Measurements from ENCODE around the gene HDDC3.

HDDC3 gene

GRCh38 chr15:90906181-90906849, 26.0 kb downstream of the HDDC3 start:
- TF ChIP-seq ZFX (IDR thresholded peaks at IDR 0.05; ENCODE audit: borderline replicate concordance) (no peak), CTCF (IDR thresholded peaks at IDR 0.05) (no peak)
- no peak overlapping the region for H3K27ac ChIP-seq

GRCh38 chr15:90905306-90906180, 26.8 kb downstream of the HDDC3 start:
- H3K27ac ChIP-seq = no peak overlapping the region
- no peak for TF ChIP-seq CTCF (IDR thresholded peaks at IDR 0.05)
- TF ChIP-seq ZFX (IDR thresholded peaks at IDR 0.05; ENCODE audit: borderline replicate concordance) = no peak

GRCh38 chr15:90904746-90905145, 27.6 kb downstream of the HDDC3 start:
- no peak overlapping the region for H3K27ac ChIP-seq
- TF ChIP-seq CTCF (IDR thresholded peaks at IDR 0.05) (no peak), ZFX (IDR thresholded peaks at IDR 0.05; ENCODE audit: borderline replicate concordance) (no peak)

- TF ChIP-seq ZFX (IDR thresholded peaks at IDR 0.05; ENCODE audit: borderline replicate concordance) (no peak), CTCF (IDR thresholded peaks at IDR 0.05) (no peak)
- H3K27ac ChIP-seq = peak overlapping the region; percentile 93
These were observed 28.4 kb downstream of the HDDC3 start for GRCh38 chr15:90903733-90904536.

GRCh38 chr15:90902840-90903732, 29.3 kb downstream of the HDDC3 start, which contains the start of gene MAN2A2:
Gene MAN2A2, plus strand, starts transcription at chr15:90903302. Its CDS starts 906 bp downstream, at chr15:90904208.
- H3K27ac ChIP-seq = peak within 1 kb of the TSS; percentile 93
- TF ChIP-seq CTCF (IDR thresholded peaks at IDR 0.05) (no peak), ZFX (IDR thresholded peaks at IDR 0.05; ENCODE audit: borderline replicate concordance) (no peak)

GRCh38 chr15:90902040-90902839, 30.1 kb downstream of the HDDC3 start:
- TF ChIP-seq ZFX (IDR thresholded peaks at IDR 0.05; ENCODE audit: borderline replicate concordance) (no peak), CTCF (IDR thresholded peaks at IDR 0.05) (peak; percentile 67)
- H3K27ac ChIP-seq = peak overlapping the region; percentile 93
